ENCODE measurements around the gene MCU. TPM values are rescaled to one million over a fixed set of nuclear protein-coding genes. Genes with fewer than 3 reads are reported as not detected.

Gene MCU
- polyA plus RNA-seq: 11.7 and 18.9 TPM in 2 replicates

GRCh38 chr10:72691863-72692743 is at the start of gene MCU:
MCU (plus strand) TSS chr10:72692143; CDS start chr10:72692152, 9 bp downstream.

GRCh38 chr10:72893136-72893798 is 201.3 kb downstream of the MCU start, which contains the start of gene OIT3:
OIT3 (plus strand) TSS chr10:72893739; CDS start chr10:72893799, 60 bp downstream.

Other genes with a start within 250 kb of the MCU start
- gene MICU1, start 66.1 kb upstream of the MCU start, polyA plus RNA-seq: 61.1 and 78.0 TPM in 2 replicates
- gene OIT3, start 201.6 kb downstream of the MCU start, polyA plus RNA-seq: 0.15 and 0.39 TPM in 2 replicates

Data from Purkinje cell (primary cell).